ENCODE measurements around the gene NFIA.

Gene NFIA

DNA sequence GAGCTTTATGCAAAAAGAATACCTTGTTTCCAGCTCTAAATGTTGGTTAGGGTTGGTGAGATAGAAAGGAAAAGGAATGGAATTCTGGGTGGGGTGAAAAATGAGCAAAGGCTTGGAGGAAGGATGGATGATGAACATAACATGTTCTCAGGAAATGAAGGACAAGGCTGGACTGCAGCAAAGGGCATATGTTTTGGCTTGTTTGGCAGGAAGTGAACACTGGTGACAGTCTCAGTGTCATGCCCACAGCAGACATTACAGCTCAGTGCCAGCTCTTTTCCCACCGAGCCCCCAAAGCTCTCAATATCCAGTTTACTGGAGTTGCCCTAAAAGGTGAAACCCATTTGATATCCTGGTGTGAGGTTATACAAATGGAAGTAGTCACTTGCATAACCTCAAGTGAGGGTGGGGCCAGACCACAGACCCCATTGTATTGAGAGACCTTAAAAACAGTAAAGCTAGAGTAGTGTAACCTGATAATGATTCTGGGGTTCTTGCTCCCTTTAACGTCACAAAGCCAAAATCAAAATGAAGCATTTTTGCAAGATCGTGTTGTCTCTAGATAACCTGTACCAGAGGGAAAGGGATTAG is 270.6 kb downstream of the NFIA start:
- H3K4me1 Mint-ChIP-seq, result peaks cover 5% of the 10 kb centered on the region
- H3K9me3 Mint-ChIP-seq, result no peaks in the 10 kb centered on the region
- peaks cover 52% of the 10 kb centered on the region for H3K36me3 Mint-ChIP-seq (ENCODE audit: low read depth)
- H3K4me3 Mint-ChIP-seq, result no peak overlapping the region
- TF ChIP-seq, protein P1, sequence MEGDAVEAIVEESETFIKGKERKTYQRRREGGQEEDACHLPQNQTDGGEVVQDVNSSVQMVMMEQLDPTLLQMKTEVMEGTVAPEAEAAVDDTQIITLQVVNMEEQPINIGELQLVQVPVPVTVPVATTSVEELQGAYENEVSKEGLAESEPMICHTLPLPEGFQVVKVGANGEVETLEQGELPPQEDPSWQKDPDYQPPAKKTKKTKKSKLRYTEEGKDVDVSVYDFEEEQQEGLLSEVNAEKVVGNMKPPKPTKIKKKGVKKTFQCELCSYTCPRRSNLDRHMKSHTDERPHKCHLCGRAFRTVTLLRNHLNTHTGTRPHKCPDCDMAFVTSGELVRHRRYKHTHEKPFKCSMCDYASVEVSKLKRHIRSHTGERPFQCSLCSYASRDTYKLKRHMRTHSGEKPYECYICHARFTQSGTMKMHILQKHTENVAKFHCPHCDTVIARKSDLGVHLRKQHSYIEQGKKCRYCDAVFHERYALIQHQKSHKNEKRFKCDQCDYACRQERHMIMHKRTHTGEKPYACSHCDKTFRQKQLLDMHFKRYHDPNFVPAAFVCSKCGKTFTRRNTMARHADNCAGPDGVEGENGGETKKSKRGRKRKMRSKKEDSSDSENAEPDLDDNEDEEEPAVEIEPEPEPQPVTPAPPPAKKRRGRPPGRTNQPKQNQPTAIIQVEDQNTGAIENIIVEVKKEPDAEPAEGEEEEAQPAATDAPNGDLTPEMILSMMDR (IDR thresholded peaks at IDR 0.05; ENCODE audit: unreplicated experiment in 3 of 3), result no peak
- no peaks in the 10 kb centered on the region for H3K27me3 Mint-ChIP-seq (ENCODE audit: low read depth)
- no peak overlapping the region for H3K27ac Mint-ChIP-seq

GRCh38 chr1:61353797-61354406 is 271.5 kb downstream of the NFIA start:
- Mint-ChIP-seq H3K27ac (no peak overlapping the region), H3K9me3 (no peaks in the 10 kb centered on the region), H3K27me3 (ENCODE audit: low read depth) (no peaks in the 10 kb centered on the region), H3K4me3 (no peak overlapping the region), H3K36me3 (ENCODE audit: low read depth) (peaks cover 44% of the 10 kb centered on the region), H3K4me1 (peaks cover 8% of the 10 kb centered on the region)
- TF ChIP-seq, protein P1 (IDR thresholded peaks at IDR 0.05; ENCODE audit: unreplicated experiment in 3 of 3), result no peak

- Mint-ChIP-seq H3K27ac (no peak overlapping the region), H3K4me1 (peaks cover 8% of the 10 kb centered on the region), H3K27me3 (ENCODE audit: low read depth) (no peaks in the 10 kb centered on the region), H3K9me3 (no peaks in the 10 kb centered on the region), H3K4me3 (no peak overlapping the region), H3K36me3 (ENCODE audit: low read depth) (peaks cover 49% of the 10 kb centered on the region)
- TF ChIP-seq, protein P1 (IDR thresholded peaks at IDR 0.05; ENCODE audit: unreplicated experiment in 3 of 3), result no peak
These were observed 273.7 kb downstream of the NFIA start for GRCh38 chr1:61356016-61356415.

GRCh38 chr1:61356995-61357394 is 274.6 kb downstream of the NFIA start:
- Mint-ChIP-seq H3K9me3 (no peaks in the 10 kb centered on the region), H3K4me1 (peaks cover 12% of the 10 kb centered on the region), H3K4me3 (no peak overlapping the region), H3K36me3 (ENCODE audit: low read depth) (peaks cover 46% of the 10 kb centered on the region), H3K27ac (peak overlapping the region; percentile 10 to 73 (median 70)), H3K27me3 (ENCODE audit: low read depth) (no peaks in the 10 kb centered on the region)
- TF ChIP-seq, protein P1 (IDR thresholded peaks at IDR 0.05; ENCODE audit: unreplicated experiment in 3 of 3), result no peak

DNA sequence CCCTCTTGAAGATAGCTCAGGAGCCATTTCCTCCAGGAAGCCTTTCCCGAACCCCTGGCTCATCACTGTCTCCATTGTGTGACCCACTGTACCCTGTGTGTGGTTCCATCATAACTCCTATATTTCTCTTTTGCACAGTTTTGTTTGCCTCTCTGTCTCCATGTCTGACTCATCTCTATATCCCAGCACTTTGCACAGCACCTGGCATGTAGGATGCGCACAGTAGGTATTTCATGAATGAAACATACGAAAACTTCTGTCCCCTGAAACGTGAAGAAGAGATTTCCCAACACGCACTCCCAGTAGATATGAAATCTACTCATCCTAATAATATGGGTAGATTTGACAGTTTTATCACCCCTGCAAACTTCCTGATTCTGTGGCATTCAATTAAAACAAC is 275.2 kb downstream of the NFIA start:
- no peaks in the 10 kb centered on the region for H3K27me3 Mint-ChIP-seq (ENCODE audit: low read depth)
- peak overlapping the region; percentile 10 to 70 (median 32) for H3K27ac Mint-ChIP-seq
- peaks cover 44% of the 10 kb centered on the region for H3K36me3 Mint-ChIP-seq (ENCODE audit: low read depth)
- TF ChIP-seq, protein P1 (IDR thresholded peaks at IDR 0.05; ENCODE audit: unreplicated experiment in 3 of 3), result no peak
- no peak overlapping the region for H3K4me3 Mint-ChIP-seq
- H3K4me1 Mint-ChIP-seq, result peaks cover 18% of the 10 kb centered on the region
- no peaks in the 10 kb centered on the region for H3K9me3 Mint-ChIP-seq

Data from nephron (organoid).